HG03354 (cell line): Measurements from ENCODE around the gene PRKCE.

Experiments used
- ATAC-seq: cut with Tn5 transposase; IDR thresholded peaks from one replicate; pipeline ENCODE4 v1.9.1; 2021; ENCODE audit warnings: mild to moderate bottlenecking; ENCODE audit not compliant: unreplicated experiment, poor library complexity, severe bottlenecking

Gene PRKCE

DNA sequence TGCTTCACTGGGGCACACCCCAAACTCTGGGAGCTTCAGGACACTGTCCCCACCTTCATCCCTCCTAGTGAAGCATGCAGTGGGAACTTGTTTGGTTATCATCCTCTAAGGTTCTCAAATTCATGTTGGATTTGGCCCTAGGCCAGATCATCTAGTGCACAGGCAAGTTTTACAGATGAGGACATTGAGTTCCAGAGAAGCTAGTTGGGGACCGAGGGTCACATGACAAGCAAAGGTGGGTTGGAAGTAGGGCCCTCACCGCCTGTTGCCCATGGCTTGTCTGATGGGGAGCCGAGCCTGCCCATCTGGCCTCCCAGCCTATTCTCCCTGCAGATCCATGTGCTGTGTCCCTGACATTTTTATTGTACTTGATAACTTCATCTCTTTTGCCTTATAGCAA is 2.8 kb downstream of the PRKCE start:
- no peak for ATAC-seq

DNA sequence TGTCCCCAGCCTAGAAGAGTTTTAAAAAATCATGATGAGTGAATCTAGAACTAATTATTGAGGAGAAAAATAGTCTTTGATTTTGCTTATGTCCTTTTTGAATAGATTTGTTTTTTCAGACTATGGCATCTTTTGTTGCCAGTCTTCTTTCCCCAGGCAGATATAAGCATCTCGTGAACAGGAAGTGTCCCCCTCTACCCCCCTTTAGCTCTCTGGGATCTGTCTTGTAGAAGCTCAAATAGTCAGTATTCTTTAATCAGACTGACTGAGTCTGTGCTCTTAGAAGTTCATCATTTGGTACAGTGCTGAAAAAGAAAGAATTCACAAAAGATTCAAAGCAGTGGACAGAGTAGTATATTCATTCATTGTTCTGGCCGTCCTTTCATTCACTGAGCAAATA is 10.4 kb downstream of the PRKCE start:
- no peak for ATAC-seq

DNA sequence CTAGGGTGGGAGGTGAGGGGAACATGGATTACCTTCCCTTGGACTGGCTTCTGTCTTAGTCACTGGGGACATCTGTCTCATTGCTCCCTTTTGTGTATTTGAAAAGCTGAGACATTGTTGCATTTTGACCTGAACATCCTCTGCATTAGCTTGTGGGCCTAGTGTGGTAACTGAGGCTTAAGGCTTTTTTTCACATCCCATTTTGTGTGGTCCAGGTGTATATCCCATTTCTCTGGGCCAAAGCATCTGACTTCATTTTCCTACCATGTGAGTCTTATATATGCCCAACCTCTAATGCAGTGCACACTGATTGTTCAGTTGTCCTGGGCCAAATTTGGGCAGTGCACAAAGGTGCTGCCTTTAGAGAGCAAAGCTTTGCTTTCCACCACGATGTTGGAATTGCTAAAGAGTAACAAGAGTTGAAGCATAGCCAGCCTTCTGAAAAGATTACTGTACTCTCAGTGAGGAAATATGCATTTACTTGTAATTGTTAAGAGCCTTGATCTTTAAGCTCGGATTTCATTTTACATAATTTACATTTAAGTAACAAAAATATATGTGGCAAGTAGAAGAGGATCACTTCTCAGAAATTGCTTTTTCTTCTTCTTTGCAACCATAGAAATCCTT is 13.3 kb downstream of the PRKCE start:
- no peak for ATAC-seq

GRCh38 chr2:45668509-45668908 is 17.0 kb downstream of the PRKCE start:
- no peak for ATAC-seq

- ATAC-seq, result no peak
Observed at GRCh38 chr2:45669032-45669486, 17.6 kb downstream of the PRKCE start.

GRCh38 chr2:45670646-45671045 is 19.2 kb downstream of the PRKCE start:
- no peak for ATAC-seq

- no peak for ATAC-seq
Observed at GRCh38 chr2:45672138-45672537, 20.7 kb downstream of the PRKCE start.

GRCh38 chr2:45674035-45674816 is 22.8 kb downstream of the PRKCE start:
- no peak for ATAC-seq

DNA sequence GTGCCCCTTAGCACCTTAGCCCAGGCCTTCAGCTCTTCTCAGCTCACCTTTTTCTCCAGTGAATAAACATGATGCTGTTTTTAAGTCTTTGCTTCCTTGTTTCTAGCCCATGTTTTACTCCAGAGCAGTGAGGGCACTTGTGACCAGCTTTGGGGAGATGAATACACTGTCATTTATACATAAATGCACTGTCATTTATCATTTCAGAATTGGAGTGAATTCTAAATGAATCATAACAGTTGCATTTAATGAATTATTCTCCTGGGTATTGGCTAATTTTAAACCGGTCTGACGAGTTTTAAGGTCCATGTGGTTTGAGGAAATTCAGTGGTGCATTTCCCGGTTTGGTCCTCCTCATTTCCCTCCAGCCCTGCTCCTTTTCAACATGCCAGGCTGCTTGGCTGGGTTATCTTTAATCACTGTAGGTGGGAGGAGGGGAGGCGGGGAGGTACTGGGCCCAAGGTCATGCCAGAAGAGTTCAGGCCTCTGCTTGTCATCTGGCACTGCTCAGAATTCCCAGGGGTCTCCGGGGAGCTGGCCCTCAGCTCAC is 23.9 kb downstream of the PRKCE start:
- ATAC-seq, result no peak

DNA sequence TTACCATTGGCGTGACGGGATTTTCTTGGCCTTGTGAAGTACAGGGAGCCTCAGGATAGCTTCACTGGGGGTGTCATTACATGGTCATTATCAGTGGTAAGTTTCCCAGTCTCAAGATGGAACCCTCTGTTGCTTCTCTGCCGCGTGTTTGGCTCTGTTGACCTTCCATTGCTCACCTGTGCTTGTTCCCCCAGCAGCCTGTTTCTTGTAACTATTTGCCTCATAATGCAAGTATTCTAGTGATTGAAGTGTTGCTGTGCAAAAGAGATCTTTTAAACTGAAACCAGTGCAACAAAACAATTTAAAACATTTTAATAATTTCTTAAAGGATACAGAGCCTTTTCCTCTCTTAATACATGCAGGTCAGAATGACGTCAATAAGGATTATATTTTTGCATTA is 24.6 kb downstream of the PRKCE start:
- no peak for ATAC-seq

DNA sequence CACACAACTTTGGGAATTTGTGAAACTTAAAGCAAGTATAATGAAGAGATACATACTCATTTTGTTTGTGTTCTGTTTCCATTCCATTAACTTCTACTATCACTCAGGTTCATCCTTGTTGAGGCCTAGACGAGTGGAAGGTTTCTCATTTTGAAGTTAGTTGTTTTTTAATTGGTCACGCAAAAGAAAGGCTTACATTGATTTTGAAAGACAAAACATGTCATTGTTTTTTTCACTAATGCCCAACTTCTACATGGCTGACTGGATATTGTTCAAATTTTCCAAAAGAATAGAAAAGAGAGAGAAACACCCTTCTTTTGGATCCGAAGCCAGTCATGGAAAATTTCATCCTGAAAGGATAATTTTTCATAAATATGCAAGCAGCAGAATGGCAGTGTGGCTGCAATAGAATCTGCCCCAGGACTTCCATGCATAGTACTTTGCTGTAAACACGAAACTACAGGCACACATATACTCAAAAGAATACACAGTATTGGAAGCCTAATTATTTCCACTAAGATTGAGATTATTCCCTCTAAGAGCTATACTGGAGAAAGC is 27.4 kb downstream of the PRKCE start:
- ATAC-seq, result no peak

- no peak for ATAC-seq
Observed at GRCh38 chr2:45680351-45680967, 29.0 kb downstream of the PRKCE start.

- peak; percentile 98 for ATAC-seq
Observed at GRCh38 chr2:45681675-45682074, 30.2 kb downstream of the PRKCE start.

- ATAC-seq, result no peak
Observed at GRCh38 chr2:45683292-45683691, 31.8 kb downstream of the PRKCE start.

GRCh38 chr2:45684756-45685155 is 33.3 kb downstream of the PRKCE start:
- ATAC-seq, result no peak

DNA sequence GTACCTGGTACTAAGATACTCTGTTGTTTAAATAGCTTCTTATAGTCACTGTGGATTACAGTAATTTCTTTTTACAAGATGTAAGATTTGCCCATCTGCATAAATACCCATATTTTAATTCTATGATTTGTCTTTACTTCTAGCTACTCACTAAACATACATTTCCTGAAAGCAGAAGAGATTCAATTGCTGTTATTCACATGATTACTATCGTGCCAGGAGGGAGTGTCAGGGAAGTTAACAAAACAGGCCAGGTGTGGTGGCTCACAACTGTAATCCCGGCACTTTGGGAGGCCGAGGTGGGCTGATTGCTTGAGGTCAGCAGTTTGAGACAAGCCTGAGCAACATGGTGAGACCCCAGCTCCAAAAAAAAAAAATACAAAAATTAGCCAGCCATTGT is 33.8 kb downstream of the PRKCE start:
- ATAC-seq, result no peak

GRCh38 chr2:45687964-45688363 is 36.5 kb downstream of the PRKCE start:
- no peak for ATAC-seq

DNA sequence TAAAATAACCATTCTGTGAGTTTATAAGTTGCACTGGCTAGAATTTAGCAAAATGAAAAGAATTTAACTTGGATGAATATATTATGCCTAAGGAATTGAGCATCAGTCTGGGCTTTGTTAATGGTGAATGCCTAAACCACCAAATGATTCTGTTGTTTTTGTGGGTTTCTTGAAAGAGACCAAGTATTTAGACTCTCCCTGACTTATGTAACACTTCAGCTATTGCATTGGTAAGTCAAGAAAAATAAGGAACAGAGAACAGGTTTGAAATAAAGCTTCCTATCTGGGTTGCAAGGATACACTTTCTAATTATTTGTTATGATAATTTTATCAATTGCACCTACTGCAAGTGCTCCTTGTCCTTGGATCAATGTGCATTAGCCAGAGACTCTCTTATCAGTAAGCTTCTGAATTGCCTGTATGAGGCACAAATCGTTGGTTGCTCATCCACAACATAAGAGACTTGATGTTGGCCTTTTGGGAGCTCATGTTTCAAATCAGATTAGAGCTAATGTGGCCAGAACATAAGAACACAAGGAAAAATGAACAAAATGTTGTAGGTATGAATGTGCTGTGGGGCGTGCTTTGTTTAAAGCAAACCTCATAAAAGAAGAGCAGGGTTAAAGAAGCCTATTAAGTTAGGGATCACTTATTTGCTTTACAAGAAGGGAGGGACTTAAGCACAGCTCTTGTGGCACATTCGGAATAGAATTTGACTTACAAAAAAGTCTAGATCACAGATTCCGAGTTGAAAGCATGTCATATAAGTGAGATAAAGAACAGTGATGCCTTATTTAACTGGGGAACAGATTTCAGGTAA is 37.2 kb downstream of the PRKCE start:
- ATAC-seq, result no peak

DNA sequence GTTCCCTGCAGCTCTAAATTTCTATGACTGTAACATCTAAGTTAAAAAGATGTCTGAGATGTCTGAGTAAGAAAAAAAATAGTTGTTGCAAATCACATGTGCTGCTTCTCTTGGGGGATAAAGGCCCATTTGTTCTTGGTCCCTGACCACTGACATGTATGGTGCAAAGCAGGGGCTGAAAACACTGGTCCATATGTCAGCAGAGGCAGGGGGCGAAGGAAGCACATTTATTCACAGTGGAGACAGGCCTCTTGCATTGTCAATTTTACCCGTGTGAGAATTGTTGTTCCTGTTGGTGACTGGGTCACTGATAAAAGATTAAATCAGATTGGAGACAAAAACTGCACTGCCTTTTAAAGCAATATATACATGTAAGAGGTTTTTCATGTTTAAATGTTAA is 38.8 kb downstream of the PRKCE start:
- no peak for ATAC-seq
